ENCODE measurements around the gene C19orf12.

GRCh38 chr19:29668746-29669609 is 46.1 kb downstream of the C19orf12 start:
- TF ChIP-seq TARDBP (IDR thresholded peaks at IDR 0.05) (no peak), FOXM1 (IDR thresholded peaks at IDR 0.05; ENCODE audit: borderline replicate concordance) (no peak), L3MBTL2 (conservative IDR thresholded peaks at IDR 0.05) (no peak), SP1 (IDR thresholded peaks at IDR 0.05) (no peak), FOXK2 (IDR thresholded peaks at IDR 0.05) (no peak), SUZ12 (IDR thresholded peaks at IDR 0.05) (no peak), ELF4 (IDR thresholded peaks at IDR 0.05) (no peak), CTBP1 (IDR thresholded peaks at IDR 0.05; ENCODE audit: borderline replicate concordance) (no peak), FOXA1 (IDR thresholded peaks at IDR 0.05) (no peak)
